HG02981 (cell line): ENCODE results near the gene ANAPC16.
"Not testable (repeated sequence)": the region's sequence is repeated elsewhere in the genome, so short reads cannot be mapped to it uniquely, and the experiment has no call there.

Source experiments
- ATAC-seq: cut with Tn5 transposase; IDR thresholded peaks from one replicate; pipeline ENCODE4 v1.9.1; 2021; ENCODE audit warnings: mild to moderate bottlenecking, moderate library complexity; ENCODE audit not compliant: unreplicated experiment

ANAPC16 gene

DNA sequence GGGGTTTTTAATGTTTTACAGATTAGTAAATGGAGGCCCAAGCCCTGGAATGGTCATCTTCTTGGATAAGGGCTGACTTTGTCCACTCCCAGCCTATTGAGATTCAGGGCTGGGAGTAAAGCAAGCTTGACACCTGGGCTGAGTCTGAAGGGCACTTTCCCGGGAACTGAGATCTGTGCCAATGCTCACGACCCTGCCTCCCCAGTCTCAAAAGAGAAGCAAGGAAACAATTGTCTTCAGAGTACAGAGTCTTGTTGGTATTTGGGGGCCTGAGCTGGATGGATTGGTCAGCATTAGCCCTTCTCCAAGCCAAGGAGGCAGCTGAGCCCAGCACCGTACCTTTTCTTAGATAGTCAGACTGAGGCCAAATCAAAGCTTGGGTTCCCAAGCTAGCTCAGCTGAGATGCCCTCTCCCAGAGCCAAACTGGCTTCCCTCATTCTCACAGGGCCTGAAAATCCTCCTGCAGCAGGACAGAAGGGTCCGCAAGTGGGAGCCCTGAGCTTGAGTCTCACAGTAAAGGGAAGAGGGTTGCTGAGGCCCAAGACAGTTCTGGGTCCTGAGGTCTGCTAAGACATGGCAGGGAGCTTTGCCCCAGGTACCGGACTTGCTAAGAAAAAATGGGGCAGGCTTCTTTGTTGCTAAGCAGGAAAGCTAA is 61.7 kb downstream of the ANAPC16 start:
- no peak for ATAC-seq

DNA sequence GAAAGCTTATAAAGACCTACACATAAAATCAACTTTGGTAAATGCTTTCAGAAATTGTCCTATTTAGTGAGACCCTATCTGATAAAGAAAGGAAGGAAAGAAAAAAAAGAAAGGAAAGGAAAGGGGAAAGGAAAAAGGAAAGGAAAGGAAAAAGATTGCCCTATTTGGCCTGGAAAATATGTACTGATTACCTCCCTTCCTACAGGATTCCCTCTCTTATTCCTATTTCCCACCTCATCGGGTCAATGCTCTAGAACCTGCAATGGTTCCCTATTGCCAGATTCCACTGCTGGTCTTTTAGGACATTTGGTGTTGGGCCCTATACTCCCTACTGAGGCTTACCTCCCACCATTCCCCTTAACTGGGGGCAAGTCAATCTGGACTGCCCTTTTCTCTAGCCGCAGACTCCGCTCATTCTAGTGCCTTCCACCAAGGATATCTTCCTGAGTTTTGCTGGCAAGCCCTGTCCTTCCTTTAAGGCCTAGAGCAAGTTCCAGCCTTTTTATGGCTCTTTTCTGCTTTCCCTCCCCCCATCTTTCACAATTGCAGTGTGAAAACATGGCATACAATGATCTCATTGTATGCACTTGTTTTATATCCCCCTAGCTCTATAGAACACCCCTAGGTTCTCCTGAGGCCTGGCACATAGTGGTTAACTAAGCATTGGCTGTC is 62.3 kb downstream of the ANAPC16 start:
- no peak for ATAC-seq

DNA sequence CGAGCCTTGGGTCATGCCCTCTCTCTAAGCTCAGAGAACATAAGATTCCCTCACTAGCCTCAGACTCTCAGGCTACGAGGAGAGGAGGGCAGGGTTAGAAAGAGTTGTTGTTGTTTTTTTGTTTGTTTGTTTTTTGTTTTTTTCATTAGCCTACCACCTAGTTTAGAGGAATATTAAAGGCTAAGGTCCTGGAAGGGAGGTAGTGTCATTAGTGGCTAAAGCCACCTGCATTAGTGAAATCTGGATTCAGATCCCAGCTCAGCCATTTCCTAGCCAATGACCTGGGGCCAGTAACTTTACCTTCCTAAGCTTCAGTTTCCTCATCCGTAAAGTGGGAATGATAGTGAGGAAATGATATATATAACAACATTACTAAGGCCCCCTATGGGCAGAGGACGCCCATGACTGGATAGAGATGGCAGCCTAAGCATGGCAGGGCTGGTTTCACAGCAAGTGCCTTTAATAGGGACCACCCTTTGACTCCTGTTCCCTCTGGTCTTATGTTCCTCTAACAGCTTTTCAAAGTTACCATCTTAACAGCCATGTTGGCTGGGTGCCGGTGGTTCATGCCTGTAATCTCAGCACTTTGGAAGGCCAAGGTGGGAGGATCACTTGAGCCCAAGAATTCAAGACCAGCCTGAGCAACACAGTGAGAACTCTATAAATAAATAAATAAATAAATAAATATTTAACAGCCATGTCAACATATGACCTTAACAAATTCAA is 63.0 kb downstream of the ANAPC16 start:
- no peak for ATAC-seq

DNA sequence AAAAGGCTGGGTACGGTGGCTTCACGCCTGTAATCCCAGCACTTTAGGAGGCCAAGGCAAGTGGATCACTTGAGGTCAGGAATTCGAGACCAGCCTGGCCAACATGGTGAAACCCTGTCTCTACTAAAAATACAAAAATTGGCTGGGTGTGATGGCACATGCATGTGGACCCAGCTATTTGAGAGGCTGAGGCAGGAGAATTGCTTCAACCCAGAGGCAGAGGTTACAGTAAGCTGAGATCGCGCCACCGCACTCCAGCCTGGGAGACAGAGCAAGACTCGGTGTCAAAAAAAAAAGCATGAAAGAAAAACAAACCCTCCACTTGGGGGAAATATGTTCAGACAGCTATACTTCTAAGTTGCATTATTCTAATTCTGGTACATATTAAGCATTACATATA is 63.8 kb downstream of the ANAPC16 start:
- ATAC-seq, result not testable (repeated sequence)

DNA sequence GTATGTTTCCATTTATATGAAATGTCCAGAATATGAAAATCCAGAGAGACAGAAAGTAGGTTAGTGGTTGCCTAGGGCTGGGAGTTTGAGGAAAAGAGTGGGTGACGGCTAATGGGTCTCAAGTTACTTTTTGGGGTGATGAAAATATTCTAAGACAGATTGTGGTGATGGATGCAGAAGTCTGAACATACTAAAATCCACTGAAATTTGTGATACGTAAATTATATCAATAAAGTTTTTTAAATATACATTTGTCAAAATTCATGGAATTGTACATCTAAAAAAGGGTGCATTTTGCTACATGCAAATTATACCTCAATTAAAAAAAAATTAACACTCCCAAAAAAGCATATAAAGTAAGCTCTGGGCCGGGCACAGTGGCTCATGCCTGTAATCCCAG is 67.3 kb downstream of the ANAPC16 start:
- no peak for ATAC-seq
